K562 (cell line): ENCODE results near the gene ADAM19. TPM values are rescaled to one million over a fixed set of nuclear protein-coding genes. Genes with fewer than 3 reads are reported as not detected.

ENCODE experiments used
- ATAC-seq: fragments of 200-7000 bp; cut with Tn5 transposase; 3 replicates; pipeline ENCODE4 v1.9.1; 2020; ENCODE audit warnings: moderate library complexity
- BruUV-seq: library from RNA; stranded (reverse); fragments of 400-500 nt; replicated peaks from 2 replicates; lab custom pipeline; 2021; lab: Mats Ljungman, UMichigan
- CTCF ChIA-PET: fragments of 300-600 bp; formaldehyde crosslinking; extraction: SDS; loops from one replicate; lab custom pipeline; 2021; ENCODE audit warnings: low intra/inter-chr PET ratio; lab: Yijun Ruan, JAX
- POLR2A ChIA-PET: fragments of 300-600, 350-650 bp; sonication (Branson Sonifier 250); formaldehyde crosslinking; extraction: SDS; loops from one replicate; lab custom pipeline; 2021; ENCODE audit warnings: antibody characterized with exemption, inconsistent platforms; lab: Yijun Ruan, JAX
- DNase-seq, 4 experiments: peaks; one replicate each; pipeline versions ENCODE4 v3.0.0 to v3.0.0-alpha.2; 2011 to 2018; ENCODE audit warnings: low spot score in 3 of 4, mixed read lengths in 3 of 4; ENCODE audit errors: extremely low read depth in 1 of 4
- FAIRE-seq: peaks from 2 replicates; lab custom pipeline; 2011; peaks lifted over from hg19 to GRCh38; lab: Jason Lieb, UNC
- H2AFZ ChIP-seq: 2 replicates; pipeline ENCODE4 v1.6.0; 2011; ENCODE audit warnings: low read depth, low read length, control low read depth, inconsistent platforms
- H3K27ac ChIP-seq: fragments of 200-600 bp; 3 replicates; pipeline ENCODE4 v1.8.0; 2011; ENCODE audit warnings: low read depth, mild to moderate bottlenecking, control low read depth, inconsistent platforms, low read length, moderate library complexity, mixed read lengths; ENCODE audit errors: extremely low read depth
- H3K27me3 ChIP-seq, 2 experiments: fragments of 300-600 bp in 1 of 2; 2 replicates in 1 of 2; 3 replicates in 1 of 2; pipeline versions ENCODE4 v1.6.0 to v1.8.0; 2011; ENCODE audit warnings: inconsistent platforms in 2 of 2, low read length in 2 of 2, mild to moderate bottlenecking in 1 of 2, mixed read lengths in 1 of 2, moderate library complexity in 1 of 2; ENCODE audit not compliant: control insufficient read depth in 2 of 2, insufficient read depth in 2 of 2
- H3K36me3 ChIP-seq: fragments of 300-600 bp; 3 replicates; pipeline ENCODE4 v1.8.0; 2011; ENCODE audit warnings: mild to moderate bottlenecking, low read length, inconsistent platforms; ENCODE audit not compliant: control insufficient read depth, insufficient read depth
- H3K4me1 ChIP-seq, 2 experiments: fragments of 200-600 bp in 1 of 2; replicated peaks in 1 of 2; 2 replicates in 1 of 2; 3 replicates in 1 of 2; pipeline versions ENCODE4 v1.5.1 to v1.8.0; 2011; ENCODE audit warnings: inconsistent platforms in 2 of 2, low read length in 2 of 2, mild to moderate bottlenecking in 1 of 2, mixed read lengths in 1 of 2, moderate library complexity in 1 of 2; ENCODE audit not compliant: control insufficient read depth in 2 of 2, insufficient read depth in 2 of 2
- H3K4me2 ChIP-seq: 2 replicates; pipeline ENCODE4 v1.6.1; 2011; ENCODE audit warnings: low read length, control low read depth, inconsistent platforms, mixed read lengths; ENCODE audit not compliant: insufficient read depth
- H3K4me3 ChIP-seq: fragments of 200-600 bp; sonication (generic), shearing (Covaris generic); 2 replicates; pipeline ENCODE4 v1.5.1; 2016; ENCODE audit warnings: control low read depth, inconsistent platforms
- H3K79me2 ChIP-seq: fragments of 200-600 bp; 3 replicates; pipeline ENCODE4 v1.8.0; 2011; ENCODE audit warnings: low read length, inconsistent platforms; ENCODE audit not compliant: control insufficient read depth, insufficient read depth
- H3K9ac ChIP-seq, 2 experiments: 2 replicates each; pipeline versions ENCODE4 v1.6.0 to v1.6.1; 2011; ENCODE audit warnings: low read depth in 2 of 2, low read length in 2 of 2, control low read depth in 1 of 2, inconsistent platforms in 1 of 2, mild to moderate bottlenecking in 1 of 2, mixed read lengths in 1 of 2; ENCODE audit not compliant: insufficient read depth in 1 of 2
- H3K9me1 ChIP-seq: one replicate; pipeline ENCODE4 v1.6.0; 2011; ENCODE audit warnings: inconsistent platforms, mild to moderate bottlenecking, low read length, moderate library complexity; ENCODE audit not compliant: control insufficient read depth, insufficient read depth
- H3K9me3 ChIP-seq: replicated peaks from 2 replicates; pipeline ENCODE4 v1.5.1; 2011; ENCODE audit warnings: low read depth, low read length, inconsistent platforms; ENCODE audit not compliant: control insufficient read depth, insufficient read depth
- H4K20me1 ChIP-seq: replicated peaks from 2 replicates; pipeline ENCODE4 v1.6.1; 2011; ENCODE audit warnings: low read length, inconsistent platforms, mixed read lengths; ENCODE audit not compliant: control insufficient read depth, insufficient read depth
- ATF1 ChIP-seq, 2 experiments: fragments of 450-650 bp in 1 of 2; IDR thresholded peaks; 2 replicates each; pipeline ENCODE4 v1.6.1; 2016; ENCODE audit warnings: missing compliant biosample characterization in 1 of 2, missing genetic modification characterization in 1 of 2
- CEBPG ChIP-seq, 3 experiments: fragments of 200-800 bp in 1 of 3; sonication (Bioruptor generic) in 1 of 3; sonication (generic) in 1 of 3; formaldehyde crosslinking in 1 of 3; IDR thresholded peaks in 2 of 3; conservative IDR thresholded peaks in 1 of 3; 2 replicates each; pipeline versions ENCODE4 v1.6.1 to v1.8.0; 2016 to 2022; ENCODE audit warnings: missing compliant biosample characterization in 2 of 3, missing genetic modification characterization in 2 of 3, mild to moderate bottlenecking in 1 of 3, missing genetic modification reagents in 1 of 3
- FOXM1 ChIP-seq, 2 experiments: fragments of 450-650 bp in 1 of 2; sonication (generic) in 1 of 2; formaldehyde crosslinking in 1 of 2; IDR thresholded peaks; 2 replicates each; pipeline versions ENCODE4 v1.6.1 to v1.9.0; 2017 to 2022; ENCODE audit warnings: low read depth in 2 of 2, mild to moderate bottlenecking in 2 of 2, missing genetic modification reagents in 1 of 2, moderate library complexity in 1 of 2
- ILF3 ChIP-seq: fragments of 450-650 bp; IDR thresholded peaks from 2 replicates; pipeline ENCODE4 v1.6.1; 2018; ENCODE audit warnings: antibody characterized with exemption, mild to moderate bottlenecking, moderate library complexity, borderline replicate concordance
- MBD1 ChIP-seq: fragments of 250-450 bp; sonication (Bioruptor Pico); IDR thresholded peaks from 2 replicates; pipeline ENCODE4 v1.8.0; 2022; ENCODE audit warnings: inconsistent platforms
- MECOM ChIP-seq: fragments of 250-450 bp; sonication (Bioruptor Pico); IDR thresholded peaks from 2 replicates; pipeline ENCODE4 v1.8.0; 2022; ENCODE audit warnings: inconsistent platforms
- NFXL1 ChIP-seq: fragments of 450-650 bp; formaldehyde crosslinking; IDR thresholded peaks from 2 replicates; pipeline ENCODE4 v1.4.0; 2021; ENCODE audit warnings: mild to moderate bottlenecking
- NR2C2 ChIP-seq, 2 experiments: fragments of 200-800 bp in 1 of 2; sonication (Bioruptor generic) in 1 of 2; sonication (generic) in 1 of 2; formaldehyde crosslinking in 1 of 2; IDR thresholded peaks; 2 replicates each; pipeline versions ENCODE4 v1.6.1 to v1.8.0; 2016 to 2022; ENCODE audit warnings: mild to moderate bottlenecking in 1 of 2, missing compliant biosample characterization in 1 of 2, missing genetic modification characterization in 1 of 2, missing genetic modification reagents in 1 of 2
- PML ChIP-seq: IDR thresholded peaks from 2 replicates; pipeline ENCODE4 v1.6.1; 2012; ENCODE audit warnings: low read length, inconsistent platforms
- SMC3 ChIP-seq: conservative IDR thresholded peaks from 2 replicates; pipeline ENCODE4 v1.6.1; 2011; ENCODE audit warnings: low read depth, low read length, improper control_type of control experiment; ENCODE audit not compliant: insufficient read depth
- SRSF9 ChIP-seq: fragments of 200-400 bp; formaldehyde crosslinking; IDR thresholded peaks from 2 replicates; pipeline ENCODE4 v1.6.1; 2017; ENCODE audit warnings: low read depth, low read length, borderline replicate concordance
- THRA ChIP-seq: fragments of 450-650 bp; IDR thresholded peaks from 2 replicates; pipeline ENCODE4 v1.6.1; 2017; ENCODE audit warnings: mild to moderate bottlenecking, moderate library complexity
- THRAP3 ChIP-seq: fragments of 450-650 bp; IDR thresholded peaks from 2 replicates; pipeline ENCODE4 v1.6.1; 2016; ENCODE audit warnings: mild to moderate bottlenecking, inconsistent platforms, borderline replicate concordance
- ZNF121 ChIP-seq: sonication (generic); formaldehyde crosslinking; conservative IDR thresholded peaks from 2 replicates; pipeline ENCODE4 v1.8.0; 2022; ENCODE audit warnings: missing genetic modification reagents
- ZNF140 ChIP-seq: fragments of 250-450 bp; sonication (Bioruptor Pico); IDR thresholded peaks from 2 replicates; pipeline ENCODE4 v1.8.0; 2021; ENCODE audit warnings: moderate library complexity, mild to moderate bottlenecking, inconsistent platforms
- ZNF408 ChIP-seq: fragments of 250-450 bp; sonication (Bioruptor Pico); IDR thresholded peaks from 2 replicates; pipeline ENCODE4 v1.4.0; 2020; ENCODE audit warnings: low read depth, mild to moderate bottlenecking, moderate library complexity
- ZNF431 ChIP-seq: sonication (generic); formaldehyde crosslinking; IDR thresholded peaks from 2 replicates; pipeline ENCODE4 v1.8.0; 2022; ENCODE audit warnings: mild to moderate bottlenecking, missing genetic modification reagents
- ZNF586 ChIP-seq: fragments of 450-650 bp; formaldehyde crosslinking; conservative IDR thresholded peaks from 2 replicates; pipeline ENCODE4 v1.4.0; 2020; ENCODE audit warnings: mild to moderate bottlenecking, moderate library complexity
- ZNF668 ChIP-seq: fragments of 250-450 bp; sonication (Bioruptor Pico); IDR thresholded peaks from 2 replicates; pipeline ENCODE4 v1.8.0; 2022; ENCODE audit warnings: mild to moderate bottlenecking, inconsistent platforms
- WGBS: fragments of 100-300 bp; shearing (Covaris generic); methylation state at CpG from one replicate; pipeline ENCODE4 v1.1.6; 2016; ENCODE audit warnings: low coverage, mixed read lengths; ENCODE audit not compliant: insufficient coverage; ENCODE audit errors: missing lambda C conversion rate; 5-methylcytosine and 5-hydroxymethylcytosine counted together
- in situ Hi-C: fragments of 300-500 bp; cut with MboI; formaldehyde crosslinking; loops from 4 replicates; pipeline ENCODE4 v1.15.0; 2018; ENCODE audit warnings: inconsistent platforms, mixed read lengths
- intact Hi-C: fragments of 100-400 bp; cut with micrococcal nuclease; formaldehyde crosslinking; loops from 2 replicates; pipeline ENCODE4 v1.14.2; 2022
- polyA plus RNA-seq, 8 experiments: library from polyadenylated mRNA; depleted of rRNA in 4 of 8; stranded (reverse) in 5 of 8; unstranded in 3 of 8; fragments of >200 nt; fragmentation: Nextera tagmentation in 2 of 8; fragmentation: Illumina TruSeq in 1 of 8; extraction: Ambion mirVana in 2 of 8; extraction: Trizol in 1 of 8; gene quantifications; 2 replicates each; pipeline versions ENCODE4 v1.2.1 to v1.2.3, GENCODE V29; 2011 to 2014; ENCODE audit warnings: inconsistent platforms in 1 of 8, missing spikeins in 1 of 8
- total RNA-seq, 7 experiments: library from RNA; depleted of rRNA in 6 of 7; stranded (reverse); fragments of >200 nt in 6 of 7; fragmentation: Illumina TruSeq in 2 of 7; extraction: Trizol in 2 of 7; gene quantifications; 2 replicates each; pipeline versions ENCODE4 v1.2.1 to v1.2.3, GENCODE V29; 2011 to 2021; ENCODE audit warnings: low replicate concordance in 1 of 7

Gene ADAM19
- total and polyA plus RNA-seq, 9 of the 15 experiments (the other 6 are each of a cell fraction or from before 2014, with no cell fraction given): 0.11 to 1.1 (median 0.43) TPM

GRCh38 chr5:157506066-157506590 is 69.4 kb downstream of the ADAM19 start (continued):
- TF ChIP-seq THRA: no peak
- TF ChIP-seq FOXM1 (IDR thresholded peaks at IDR 0.05; ENCODE audit: low read depth): no peak
- no peak for TF ChIP-seq FOXM1 (CRISPR knock-in tag; IDR thresholded peaks at IDR 0.05; ENCODE audit: low read depth)

GRCh38 chr5:157505496-157505895 is 70.1 kb downstream of the ADAM19 start:
- in situ Hi-C loops: no loop called here
- Histone ChIP-seq H3K4me1 (no peaks in the 10 kb centered on the region), H3K4me2 (no peak overlapping the region), H3K79me2 (no peaks in the 10 kb centered on the region), H3K27ac (no peak overlapping the region), H4K20me1 (no peaks in the 10 kb centered on the region), H3K9me1 (no peaks in the 10 kb centered on the region), H3K27me3 (peaks cover 0 to 7% of the 10 kb centered on the region in 2 experiments; a peak in 1 of 5 replicates), H3K9me3 (no peaks in the 10 kb centered on the region), H3K36me3 (no peaks in the 10 kb centered on the region), H2AFZ (no peak overlapping the region), H3K4me3 (no peak overlapping the region), H3K9ac (no peak overlapping the region; a peak in 1 of 4 replicates)
- 30% methylated on average over 6 of the region's 6 CpGs for WGBS
- no TSS peak for BruUV-seq
- no peak for DNase-seq
- POLR2A ChIA-PET: no interaction called here
- CTCF ChIA-PET: no interaction called here
- no peak for FAIRE-seq
- no peak for ATAC-seq
- intact Hi-C loops: no loop called here
- no peak for TF ChIP-seq ZNF140
- TF ChIP-seq ATF1 (CRISPR knock-in tag; IDR thresholded peaks at IDR 0.05): no peak
- no peak for TF ChIP-seq ATF1 (tag; IDR thresholded peaks at IDR 0.05)
- TF ChIP-seq NR2C2 (CRISPR knock-in tag; IDR thresholded peaks at IDR 0.05): no peak
- no peak for TF ChIP-seq NR2C2 (tag; IDR thresholded peaks at IDR 0.05)
- no peak for TF ChIP-seq ZNF408 (CRISPR knock-in tag)
- TF ChIP-seq THRAP3: no peak
- TF ChIP-seq PML: no peak
- TF ChIP-seq CEBPG (CRISPR knock-in tag; IDR thresholded peaks at IDR 0.05): no peak
- TF ChIP-seq CEBPG (tag; conservative IDR thresholded peaks at IDR 0.05 in 1 of 2, IDR thresholded peaks at IDR 0.05 in 1 of 2): no peak
- TF ChIP-seq ZNF668: no peak
- TF ChIP-seq NFXL1 (CRISPR knock-in tag): no peak
- TF ChIP-seq SRSF9: no peak
- TF ChIP-seq ZNF121 (CRISPR knock-in tag): no peak
- TF ChIP-seq ILF3: no peak
- no peak for TF ChIP-seq ZNF586 (CRISPR knock-in tag)
- TF ChIP-seq ZNF431 (CRISPR knock-in tag): no peak
- TF ChIP-seq MECOM (CRISPR knock-in tag): no peak
- no peak for TF ChIP-seq MBD1 (CRISPR knock-in tag)
- no peak for TF ChIP-seq SMC3
